ENCODE data around the gene METTL25B. TPM values are rescaled to one million over a fixed set of nuclear protein-coding genes. Genes with fewer than 3 reads are reported as not detected.

METTL25B gene
- total and polyA plus RNA-seq, 10 of the 15 experiments (the other 5 are each of a cell fraction or from before 2014, with no cell fraction given): 5.9 to 25.2 (median 13.5) TPM

DNA sequence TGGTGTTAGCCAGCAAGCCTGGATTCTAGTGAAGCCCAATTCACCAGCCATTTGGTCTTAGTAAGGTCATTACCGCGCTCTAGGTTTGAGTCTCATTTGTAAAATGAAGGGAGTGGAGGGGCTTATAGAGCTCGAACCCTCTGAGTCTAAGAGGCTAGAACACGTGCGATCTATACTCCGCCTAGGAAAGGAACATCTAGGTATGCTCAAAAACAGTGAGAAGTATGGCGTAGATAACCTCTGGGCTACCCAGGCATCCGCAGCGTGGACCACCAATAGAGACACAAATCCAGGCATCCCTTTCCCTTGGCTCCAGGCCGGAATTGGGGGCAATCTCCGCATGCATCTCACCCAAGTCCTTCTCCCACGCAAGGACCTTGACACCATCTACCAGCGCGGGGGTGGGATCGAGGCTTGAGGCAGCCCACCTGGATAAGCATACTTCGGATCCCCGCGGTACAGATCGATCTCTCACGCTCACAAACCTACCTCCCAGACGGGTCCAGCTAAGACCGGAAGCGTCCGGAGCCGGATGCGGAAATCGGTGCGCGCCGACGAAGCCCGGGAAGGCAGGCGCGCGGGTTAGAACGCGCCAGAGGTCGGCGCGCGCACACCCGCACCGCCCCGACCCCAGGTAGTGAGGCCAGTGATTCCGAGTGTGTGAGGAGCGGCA, at the start of gene METTL25B (continued):
- TF ChIP-seq, protein P1, sequence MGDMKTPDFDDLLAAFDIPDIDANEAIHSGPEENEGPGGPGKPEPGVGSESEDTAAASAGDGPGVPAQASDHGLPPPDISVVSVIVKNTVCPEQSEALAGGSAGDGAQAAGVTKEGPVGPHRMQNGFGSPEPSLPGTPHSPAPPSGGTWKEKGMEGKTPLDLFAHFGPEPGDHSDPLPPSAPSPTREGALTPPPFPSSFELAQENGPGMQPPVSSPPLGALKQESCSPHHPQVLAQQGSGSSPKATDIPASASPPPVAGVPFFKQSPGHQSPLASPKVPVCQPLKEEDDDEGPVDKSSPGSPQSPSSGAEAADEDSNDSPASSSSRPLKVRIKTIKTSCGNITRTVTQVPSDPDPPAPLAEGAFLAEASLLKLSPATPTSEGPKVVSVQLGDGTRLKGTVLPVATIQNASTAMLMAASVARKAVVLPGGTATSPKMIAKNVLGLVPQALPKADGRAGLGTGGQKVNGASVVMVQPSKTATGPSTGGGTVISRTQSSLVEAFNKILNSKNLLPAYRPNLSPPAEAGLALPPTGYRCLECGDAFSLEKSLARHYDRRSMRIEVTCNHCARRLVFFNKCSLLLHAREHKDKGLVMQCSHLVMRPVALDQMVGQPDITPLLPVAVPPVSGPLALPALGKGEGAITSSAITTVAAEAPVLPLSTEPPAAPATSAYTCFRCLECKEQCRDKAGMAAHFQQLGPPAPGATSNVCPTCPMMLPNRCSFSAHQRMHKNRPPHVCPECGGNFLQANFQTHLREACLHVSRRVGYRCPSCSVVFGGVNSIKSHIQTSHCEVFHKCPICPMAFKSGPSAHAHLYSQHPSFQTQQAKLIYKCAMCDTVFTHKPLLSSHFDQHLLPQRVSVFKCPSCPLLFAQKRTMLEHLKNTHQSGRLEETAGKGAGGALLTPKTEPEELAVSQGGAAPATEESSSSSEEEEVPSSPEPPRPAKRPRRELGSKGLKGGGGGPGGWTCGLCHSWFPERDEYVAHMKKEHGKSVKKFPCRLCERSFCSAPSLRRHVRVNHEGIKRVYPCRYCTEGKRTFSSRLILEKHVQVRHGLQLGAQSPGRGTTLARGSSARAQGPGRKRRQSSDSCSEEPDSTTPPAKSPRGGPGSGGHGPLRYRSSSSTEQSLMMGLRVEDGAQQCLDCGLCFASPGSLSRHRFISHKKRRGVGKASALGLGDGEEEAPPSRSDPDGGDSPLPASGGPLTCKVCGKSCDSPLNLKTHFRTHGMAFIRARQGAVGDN (IDR thresholded peaks at IDR 0.05): no peak
- TF ChIP-seq, protein P2, sequence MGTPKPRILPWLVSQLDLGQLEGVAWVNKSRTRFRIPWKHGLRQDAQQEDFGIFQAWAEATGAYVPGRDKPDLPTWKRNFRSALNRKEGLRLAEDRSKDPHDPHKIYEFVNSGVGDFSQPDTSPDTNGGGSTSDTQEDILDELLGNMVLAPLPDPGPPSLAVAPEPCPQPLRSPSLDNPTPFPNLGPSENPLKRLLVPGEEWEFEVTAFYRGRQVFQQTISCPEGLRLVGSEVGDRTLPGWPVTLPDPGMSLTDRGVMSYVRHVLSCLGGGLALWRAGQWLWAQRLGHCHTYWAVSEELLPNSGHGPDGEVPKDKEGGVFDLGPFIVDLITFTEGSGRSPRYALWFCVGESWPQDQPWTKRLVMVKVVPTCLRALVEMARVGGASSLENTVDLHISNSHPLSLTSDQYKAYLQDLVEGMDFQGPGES (IDR thresholded peaks at IDR 0.05): no peak
- TF ChIP-seq FOXM1 (IDR thresholded peaks at IDR 0.05; ENCODE audit: low read depth, low read length) (no peak), SMAD1 (IDR thresholded peaks at IDR 0.05; ENCODE audit: low read depth, partially characterized antibody) (no peak), KAT2A (conservative IDR thresholded peaks at IDR 0.05; ENCODE audit: control insufficient read depth, low read depth, low read length) (no peak), SREBF1 (IDR thresholded peaks at IDR 0.05; ENCODE audit: low read length) (no peak), JUND (IDR thresholded peaks at IDR 0.05; ENCODE audit: low read depth, low read length) (no peak), SMAD5 (IDR thresholded peaks at IDR 0.05; ENCODE audit: low read depth) (peak; percentile 93), ZNF384 (IDR thresholded peaks at IDR 0.05; ENCODE audit: borderline replicate concordance, low read depth, low read length) (no peak), YY1 (IDR thresholded peaks at IDR 0.05; ENCODE audit: low read depth, low read length) (no peak), POLR2A (IDR thresholded peaks at IDR 0.05; ENCODE audit: low read depth, low read length) (no peak), TAF1 (IDR thresholded peaks at IDR 0.05; ENCODE audit: borderline replicate concordance, low read depth, low read length) (peak; percentile 29; the same call in 1 of the 2 replicates), WRNIP1 (IDR thresholded peaks at IDR 0.05; ENCODE audit: borderline replicate concordance, low read depth, low read length) (no peak), CBX5 (IDR thresholded peaks at IDR 0.05; ENCODE audit: low read depth) (no peak), CREM (IDR thresholded peaks at IDR 0.05; ENCODE audit: low read depth) (no peak), MXI1 (IDR thresholded peaks at IDR 0.05; ENCODE audit: low read depth, low read length) (0 out of 2 replicates have a peak, but pooled peaks have one; percentile 7)
- TF ChIP-seq, protein P3, sequence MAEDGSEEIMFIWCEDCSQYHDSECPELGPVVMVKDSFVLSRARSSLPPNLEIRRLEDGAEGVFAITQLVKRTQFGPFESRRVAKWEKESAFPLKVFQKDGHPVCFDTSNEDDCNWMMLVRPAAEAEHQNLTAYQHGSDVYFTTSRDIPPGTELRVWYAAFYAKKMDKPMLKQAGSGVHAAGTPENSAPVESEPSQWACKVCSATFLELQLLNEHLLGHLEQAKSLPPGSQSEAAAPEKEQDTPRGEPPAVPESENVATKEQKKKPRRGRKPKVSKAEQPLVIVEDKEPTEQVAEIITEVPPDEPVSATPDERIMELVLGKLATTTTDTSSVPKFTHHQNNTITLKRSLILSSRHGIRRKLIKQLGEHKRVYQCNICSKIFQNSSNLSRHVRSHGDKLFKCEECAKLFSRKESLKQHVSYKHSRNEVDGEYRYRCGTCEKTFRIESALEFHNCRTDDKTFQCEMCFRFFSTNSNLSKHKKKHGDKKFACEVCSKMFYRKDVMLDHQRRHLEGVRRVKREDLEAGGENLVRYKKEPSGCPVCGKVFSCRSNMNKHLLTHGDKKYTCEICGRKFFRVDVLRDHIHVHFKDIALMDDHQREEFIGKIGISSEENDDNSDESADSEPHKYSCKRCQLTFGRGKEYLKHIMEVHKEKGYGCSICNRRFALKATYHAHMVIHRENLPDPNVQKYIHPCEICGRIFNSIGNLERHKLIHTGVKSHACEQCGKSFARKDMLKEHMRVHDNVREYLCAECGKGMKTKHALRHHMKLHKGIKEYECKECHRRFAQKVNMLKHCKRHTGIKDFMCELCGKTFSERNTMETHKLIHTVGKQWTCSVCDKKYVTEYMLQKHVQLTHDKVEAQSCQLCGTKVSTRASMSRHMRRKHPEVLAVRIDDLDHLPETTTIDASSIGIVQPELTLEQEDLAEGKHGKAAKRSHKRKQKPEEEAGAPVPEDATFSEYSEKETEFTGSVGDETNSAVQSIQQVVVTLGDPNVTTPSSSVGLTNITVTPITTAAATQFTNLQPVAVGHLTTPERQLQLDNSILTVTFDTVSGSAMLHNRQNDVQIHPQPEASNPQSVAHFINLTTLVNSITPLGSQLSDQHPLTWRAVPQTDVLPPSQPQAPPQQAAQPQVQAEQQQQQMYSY (CRISPR knock-in tag; IDR thresholded peaks at IDR 0.05): no peak
- TF ChIP-seq, protein P4, sequence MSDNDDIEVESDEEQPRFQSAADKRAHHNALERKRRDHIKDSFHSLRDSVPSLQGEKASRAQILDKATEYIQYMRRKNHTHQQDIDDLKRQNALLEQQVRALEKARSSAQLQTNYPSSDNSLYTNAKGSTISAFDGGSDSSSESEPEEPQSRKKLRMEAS (IDR thresholded peaks at IDR 0.05; ENCODE audit: low read depth, low read length): no peak
- TF ChIP-seq, protein P5, sequence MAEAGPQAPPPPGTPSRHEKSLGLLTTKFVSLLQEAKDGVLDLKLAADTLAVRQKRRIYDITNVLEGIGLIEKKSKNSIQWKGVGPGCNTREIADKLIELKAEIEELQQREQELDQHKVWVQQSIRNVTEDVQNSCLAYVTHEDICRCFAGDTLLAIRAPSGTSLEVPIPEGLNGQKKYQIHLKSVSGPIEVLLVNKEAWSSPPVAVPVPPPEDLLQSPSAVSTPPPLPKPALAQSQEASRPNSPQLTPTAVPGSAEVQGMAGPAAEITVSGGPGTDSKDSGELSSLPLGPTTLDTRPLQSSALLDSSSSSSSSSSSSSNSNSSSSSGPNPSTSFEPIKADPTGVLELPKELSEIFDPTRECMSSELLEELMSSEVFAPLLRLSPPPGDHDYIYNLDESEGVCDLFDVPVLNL (IDR thresholded peaks at IDR 0.05; ENCODE audit: low read depth, low read length): no peak
- TF ChIP-seq, protein P6, sequence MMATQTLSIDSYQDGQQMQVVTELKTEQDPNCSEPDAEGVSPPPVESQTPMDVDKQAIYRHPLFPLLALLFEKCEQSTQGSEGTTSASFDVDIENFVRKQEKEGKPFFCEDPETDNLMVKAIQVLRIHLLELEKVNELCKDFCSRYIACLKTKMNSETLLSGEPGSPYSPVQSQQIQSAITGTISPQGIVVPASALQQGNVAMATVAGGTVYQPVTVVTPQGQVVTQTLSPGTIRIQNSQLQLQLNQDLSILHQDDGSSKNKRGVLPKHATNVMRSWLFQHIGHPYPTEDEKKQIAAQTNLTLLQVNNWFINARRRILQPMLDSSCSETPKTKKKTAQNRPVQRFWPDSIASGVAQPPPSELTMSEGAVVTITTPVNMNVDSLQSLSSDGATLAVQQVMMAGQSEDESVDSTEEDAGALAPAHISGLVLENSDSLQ (IDR thresholded peaks at IDR 0.05): no peak

Data from GM12878 (cell line).